ENCODE measurements around the gene SFSWAP.
"Not testable (repeated sequence)": the region's sequence is repeated elsewhere in the genome, so short reads cannot be mapped to it uniquely, and the experiment has no call there.

SFSWAP gene

DNA sequence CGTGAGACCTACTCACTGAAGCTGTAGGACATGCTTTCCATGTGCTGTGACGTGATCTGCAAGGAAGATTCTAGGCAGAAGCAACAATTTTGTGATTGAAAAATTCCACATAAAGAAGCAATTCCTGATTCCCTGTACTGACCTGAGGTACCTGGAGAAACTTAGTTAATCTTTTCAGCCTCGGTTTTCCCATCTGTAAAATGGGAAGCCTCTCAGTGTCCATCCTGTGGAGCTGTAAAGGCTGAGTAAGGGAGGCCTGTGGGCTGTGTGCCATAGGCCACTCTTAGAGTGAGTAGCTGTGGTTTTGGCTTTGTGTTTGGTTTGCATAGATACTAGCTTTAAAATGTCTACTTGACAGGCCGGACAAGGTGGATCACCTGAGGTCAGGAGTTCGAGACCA lies 50.7 kb downstream of the SFSWAP start:
- no peak for DNase-seq (ENCODE audit: low spot score)

DNA sequence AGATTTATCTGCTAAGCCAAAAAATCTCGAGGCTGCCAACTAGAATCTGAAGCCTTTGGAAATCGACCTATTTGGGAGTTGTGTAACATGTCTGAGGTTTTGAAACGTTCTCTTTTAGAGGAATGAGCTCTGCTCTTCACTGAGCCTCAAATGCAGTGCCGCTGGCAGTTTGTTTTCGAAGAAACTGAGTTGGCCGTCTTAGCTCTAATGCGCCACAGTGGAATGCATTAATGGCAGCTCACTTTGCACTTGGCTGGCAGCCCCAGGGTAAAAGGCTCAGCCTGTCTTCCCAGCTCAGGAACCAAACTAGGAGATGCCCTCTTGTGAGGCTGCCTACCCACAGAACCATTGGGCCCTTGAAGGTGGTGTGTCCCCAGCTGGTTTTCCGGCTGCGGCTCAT lies 53.8 kb downstream of the SFSWAP start:
- DNase-seq (ENCODE audit: low spot score), result no peak

DNA sequence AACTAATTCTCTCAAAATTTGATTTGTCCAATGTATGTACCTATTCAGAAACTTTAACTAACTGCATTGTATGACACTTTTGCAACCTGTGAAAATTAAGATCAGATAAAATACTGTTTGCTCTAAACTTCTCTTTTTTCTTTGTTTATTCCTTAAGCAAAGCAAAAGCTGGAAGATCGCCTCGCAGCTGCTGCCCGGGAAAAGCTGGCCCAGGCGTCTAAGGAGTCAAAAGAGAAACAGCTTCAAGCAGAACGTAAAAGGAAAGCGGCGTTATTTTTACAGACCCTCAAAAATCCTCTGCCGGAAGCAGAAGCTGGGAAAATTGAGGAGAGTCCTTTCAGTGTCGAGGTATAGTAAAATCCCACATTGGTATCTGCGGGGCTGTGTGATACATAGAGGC lies 55.1 kb downstream of the SFSWAP start:
- DNase-seq (ENCODE audit: low spot score), result no peak

- DNase-seq (ENCODE audit: low spot score), result no peak
Observed at GRCh38 chr12:131766382-131767107, 55.7 kb downstream of the SFSWAP start.

- DNase-seq (ENCODE audit: low spot score), result no peak
Observed at GRCh38 chr12:131770120-131770519, 59.2 kb downstream of the SFSWAP start.

GRCh38 chr12:131771965-131772364 lies 61.1 kb downstream of the SFSWAP start:
- DNase-seq (ENCODE audit: low spot score), result no peak

- no peak for DNase-seq (ENCODE audit: low spot score)
Observed at GRCh38 chr12:131773582-131774221, 62.8 kb downstream of the SFSWAP start.

- no peak for DNase-seq (ENCODE audit: low spot score)
Observed at GRCh38 chr12:131774576-131775391, 63.9 kb downstream of the SFSWAP start.

- DNase-seq (ENCODE audit: low spot score), result no peak
Observed at GRCh38 chr12:131775392-131776236, 64.7 kb downstream of the SFSWAP start.

DNA sequence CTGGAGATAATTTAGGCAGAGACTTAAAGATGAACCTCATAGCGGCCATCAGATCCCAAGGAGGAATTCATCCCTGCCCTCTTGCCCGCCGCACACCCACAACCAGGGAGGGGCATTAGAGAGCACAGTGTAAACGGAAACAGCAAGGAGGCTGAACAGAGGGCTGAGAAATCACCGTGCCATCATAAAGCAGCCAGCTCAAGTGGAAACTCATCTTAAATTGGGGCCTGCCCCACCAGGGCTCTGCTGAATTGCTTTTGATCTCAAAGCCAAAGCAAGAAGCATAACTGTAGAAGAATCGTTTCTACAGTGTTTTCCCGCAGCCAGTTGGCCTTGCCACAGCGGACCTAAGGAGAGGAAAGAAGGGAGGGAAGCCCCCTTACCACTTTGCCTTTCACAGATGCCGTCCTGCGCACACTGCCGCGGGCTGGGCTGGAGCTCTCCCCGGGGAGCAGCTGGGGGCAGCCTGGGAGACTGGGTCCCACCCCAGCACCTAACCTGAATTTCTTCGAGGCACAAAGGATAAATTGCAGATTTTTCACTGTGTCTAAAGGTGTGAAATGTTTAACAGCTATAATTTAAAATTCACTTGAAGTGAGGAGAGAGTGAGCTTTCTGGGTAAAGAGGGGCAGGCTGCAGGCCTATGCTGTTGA lies 65.5 kb downstream of the SFSWAP start:
- DNase-seq (ENCODE audit: low spot score), result no peak

GRCh38 chr12:131777269-131777668 lies 66.4 kb downstream of the SFSWAP start:
- not testable (repeated sequence) for DNase-seq (ENCODE audit: low spot score)

GRCh38 chr12:131779027-131779426 lies 68.1 kb downstream of the SFSWAP start:
- no peak for DNase-seq (ENCODE audit: low spot score)

DNA sequence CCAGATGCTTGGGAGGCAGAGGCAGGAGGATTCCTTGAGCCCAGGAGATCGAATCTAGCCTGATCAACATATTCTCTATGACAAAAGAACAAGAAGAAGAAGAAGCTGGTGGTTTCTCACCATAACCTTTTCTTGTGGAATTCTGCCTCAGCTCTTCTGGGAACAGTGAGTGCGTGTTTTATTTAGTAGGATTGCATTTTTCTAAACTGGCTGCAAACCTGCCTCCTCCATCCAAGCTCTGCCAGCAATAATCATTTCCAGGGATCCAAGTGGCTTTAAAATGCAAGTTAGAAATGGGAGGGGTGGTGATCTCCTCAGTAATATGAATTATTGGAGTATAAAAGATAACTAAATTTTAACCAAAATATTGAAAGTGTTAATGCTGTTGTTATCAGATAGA lies 71.2 kb downstream of the SFSWAP start:
- no peak for DNase-seq (ENCODE audit: low spot score)

- DNase-seq (ENCODE audit: low spot score), result no peak
Observed at GRCh38 chr12:131783915-131784541, 73.1 kb downstream of the SFSWAP start.

DNA sequence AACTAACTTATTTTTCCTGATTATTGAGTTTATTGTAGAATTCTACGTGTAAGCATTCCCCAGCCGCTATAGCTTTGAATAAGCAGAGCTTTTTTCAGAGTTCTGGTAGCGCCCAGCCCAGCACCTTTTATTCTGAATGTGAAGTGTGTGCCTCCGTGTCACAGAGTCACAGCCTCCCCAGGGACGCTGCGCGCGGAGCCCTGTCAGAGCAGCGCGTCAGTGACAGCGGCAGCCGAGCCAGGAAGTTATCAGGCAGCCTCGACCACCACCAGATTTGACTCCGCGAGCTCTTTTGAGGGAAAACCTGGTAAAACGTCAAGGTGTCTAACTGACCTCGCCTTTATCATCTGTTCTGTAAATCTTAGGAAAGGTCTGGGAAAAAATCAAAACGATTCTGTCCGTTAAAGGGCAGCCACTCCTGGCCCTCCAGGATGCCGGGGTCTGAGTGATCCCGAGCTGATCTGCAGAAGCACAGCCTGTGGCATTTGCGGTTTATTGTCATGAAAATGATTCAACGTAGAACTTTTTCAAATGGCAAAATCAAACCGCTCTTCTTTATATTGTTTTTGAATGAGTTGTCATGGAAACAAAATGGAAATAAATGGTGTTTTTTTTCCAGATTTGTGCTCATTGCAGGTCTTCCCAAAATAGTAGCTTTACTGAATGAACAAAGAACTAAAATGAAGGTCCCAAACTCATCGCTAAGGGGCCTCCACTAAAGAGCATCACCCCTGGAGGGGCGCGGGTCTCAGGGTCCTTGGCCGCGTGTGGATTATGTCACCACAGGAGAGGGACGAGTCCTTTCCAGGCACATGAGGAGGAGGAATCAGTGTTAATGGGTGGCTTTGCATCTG lies 74.2 kb downstream of the SFSWAP start:
- DNase-seq (ENCODE audit: low spot score), result no peak

GRCh38 chr12:131785763-131786330 lies 75.0 kb downstream of the SFSWAP start:
- DNase-seq (ENCODE audit: low spot score), result no peak

- DNase-seq (ENCODE audit: low spot score), result no peak
Observed at GRCh38 chr12:131786331-131786730, 75.4 kb downstream of the SFSWAP start.

- DNase-seq (ENCODE audit: low spot score), result no peak
Observed at GRCh38 chr12:131787143-131787660, 76.3 kb downstream of the SFSWAP start.

DNA sequence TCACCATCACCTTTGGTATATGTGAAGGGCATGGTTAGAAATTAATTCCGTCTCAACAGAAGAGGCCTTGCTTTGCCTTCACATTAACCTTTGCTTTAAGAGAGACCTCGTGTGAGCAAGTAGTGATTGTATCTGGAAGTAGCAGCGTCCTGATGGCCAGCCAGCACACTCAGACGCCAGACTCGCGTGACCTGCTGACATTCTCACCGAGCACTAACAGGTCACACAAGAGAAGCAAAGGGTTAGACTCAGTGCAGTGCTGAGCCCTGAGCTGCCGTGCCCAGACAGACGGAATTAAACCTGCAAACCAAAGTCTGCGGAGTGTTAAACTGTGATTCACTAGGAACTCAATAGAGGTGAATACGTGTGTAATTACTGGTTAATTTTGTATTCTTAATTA lies 77.2 kb downstream of the SFSWAP start:
- no peak for DNase-seq (ENCODE audit: low spot score)

DNA sequence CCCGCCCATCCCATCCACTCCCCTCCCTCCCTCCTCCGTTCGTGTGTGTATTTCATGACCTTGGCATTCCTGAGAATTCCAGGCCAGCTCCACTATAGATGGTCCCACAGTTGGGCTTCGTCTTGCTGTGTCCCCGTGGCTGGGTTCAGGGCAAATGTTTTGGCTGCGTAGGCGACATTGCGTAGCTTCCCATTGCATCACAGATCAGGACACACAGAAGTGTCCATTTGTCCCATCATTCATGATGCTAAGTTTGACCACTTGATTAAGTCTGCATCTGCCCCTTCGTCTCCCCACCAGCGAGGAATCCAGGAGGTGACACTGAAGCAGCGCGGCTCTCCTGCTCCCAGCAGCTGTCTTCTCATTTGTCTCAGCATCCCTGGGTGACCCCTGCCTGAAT lies 78.7 kb downstream of the SFSWAP start:
- no peak for DNase-seq (ENCODE audit: low spot score)
